HG03064 (cell line): Measurements from ENCODE around the gene POTEI.
"Not testable (repeated sequence)": the region's sequence is repeated elsewhere in the genome, so short reads cannot be mapped to it uniquely, and the experiment has no call there.

ENCODE experiments used
- ATAC-seq: cut with Tn5 transposase; IDR thresholded peaks from one replicate; pipeline ENCODE4 v1.9.1; 2021; ENCODE audit warnings: low read depth; ENCODE audit not compliant: unreplicated experiment

POTEI gene

GRCh38 chr2:130509228-130509627 is at the start of gene POTEI:
Gene POTEI, minus strand, starts transcription at chr2:130509328. Its CDS starts 93 bp downstream, at chr2:130509235.
- ATAC-seq, result not testable (repeated sequence)

DNA sequence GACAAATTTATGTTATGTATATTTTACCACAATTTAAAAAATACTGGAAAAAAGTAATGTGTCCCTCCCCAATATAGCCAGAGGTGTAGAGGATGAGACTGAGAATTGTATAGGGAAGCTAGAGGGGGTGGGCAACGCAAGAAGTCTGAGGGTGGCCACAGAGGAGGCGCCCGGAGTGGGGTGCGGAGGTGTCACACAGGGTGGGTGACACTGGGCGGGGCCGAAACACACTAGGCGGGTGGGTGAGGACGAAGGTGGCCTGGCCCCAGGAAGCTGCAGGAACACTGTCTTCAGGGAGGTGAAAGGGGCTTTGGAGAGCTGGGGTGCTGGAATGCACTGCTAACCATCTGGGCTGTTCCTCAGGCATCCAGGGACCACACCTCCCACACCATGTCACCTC is 47.3 kb upstream of the POTEI start:
- ATAC-seq, result not testable (repeated sequence)

DNA sequence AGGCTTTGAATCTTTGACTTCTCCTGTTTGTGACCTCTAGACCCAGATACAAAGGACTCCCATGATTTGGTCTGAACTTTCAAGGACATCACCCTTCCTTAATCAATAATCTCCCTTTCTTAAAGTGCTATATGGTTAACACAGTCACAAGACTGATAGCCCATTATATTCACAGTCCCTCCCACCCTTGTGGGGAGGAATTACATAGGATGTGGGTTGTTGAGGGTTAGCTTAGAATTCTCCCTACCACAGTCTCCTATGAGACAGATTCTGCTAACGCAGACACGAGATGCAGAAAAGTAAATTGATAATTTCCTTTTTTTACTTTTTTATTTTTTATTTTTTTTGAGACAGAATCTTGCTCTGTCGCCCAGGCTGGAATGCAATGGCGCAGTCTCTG is 45.0 kb upstream of the POTEI start:
- not testable (repeated sequence) for ATAC-seq

DNA sequence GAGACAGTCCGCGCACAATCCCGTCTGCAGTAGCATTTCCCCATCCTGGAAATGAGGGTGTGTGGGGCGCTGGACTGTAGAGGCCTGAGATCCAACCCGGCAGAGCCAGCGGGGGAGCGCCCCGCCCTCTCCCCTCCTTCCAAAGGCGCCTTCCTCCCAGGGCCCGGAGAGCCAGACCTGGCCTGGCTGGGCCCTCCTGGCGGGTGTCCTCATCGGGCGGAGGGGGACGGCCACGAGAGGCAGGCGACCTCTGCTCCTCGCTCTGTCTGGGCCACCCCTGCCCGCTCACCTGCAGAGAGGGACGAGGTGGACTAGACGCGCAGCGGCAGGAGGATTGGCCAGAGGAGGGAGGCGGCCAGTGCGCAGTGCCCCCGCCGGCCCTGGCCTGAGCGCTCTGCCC is 40.3 kb upstream of the POTEI start:
- ATAC-seq, result not testable (repeated sequence)

DNA sequence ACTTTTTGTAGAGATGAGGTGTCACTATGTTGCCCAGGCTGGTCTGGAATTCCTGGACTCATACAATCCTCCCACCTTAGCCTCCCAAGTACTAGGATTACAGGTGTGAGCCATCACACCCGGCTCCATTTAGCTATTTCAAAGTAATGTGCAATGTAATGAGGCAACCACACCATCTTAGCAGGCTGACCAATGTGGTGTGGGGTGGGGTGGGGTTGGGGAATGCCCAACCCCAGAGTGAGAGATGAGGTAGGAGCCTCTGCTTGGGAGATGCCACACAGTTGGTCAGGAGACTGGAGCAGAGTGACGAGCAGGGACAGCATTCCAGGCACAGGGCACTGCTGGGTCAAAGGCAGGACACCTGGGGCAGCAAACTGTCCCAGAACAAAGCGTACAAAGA is 39.3 kb upstream of the POTEI start:
- ATAC-seq, result not testable (repeated sequence)

- ATAC-seq, result not testable (repeated sequence)
Measured at GRCh38 chr2:130544978-130545377, 35.9 kb upstream of the POTEI start.

GRCh38 chr2:130543785-130544528 is 34.8 kb upstream of the POTEI start:
- not testable (repeated sequence) for ATAC-seq

DNA sequence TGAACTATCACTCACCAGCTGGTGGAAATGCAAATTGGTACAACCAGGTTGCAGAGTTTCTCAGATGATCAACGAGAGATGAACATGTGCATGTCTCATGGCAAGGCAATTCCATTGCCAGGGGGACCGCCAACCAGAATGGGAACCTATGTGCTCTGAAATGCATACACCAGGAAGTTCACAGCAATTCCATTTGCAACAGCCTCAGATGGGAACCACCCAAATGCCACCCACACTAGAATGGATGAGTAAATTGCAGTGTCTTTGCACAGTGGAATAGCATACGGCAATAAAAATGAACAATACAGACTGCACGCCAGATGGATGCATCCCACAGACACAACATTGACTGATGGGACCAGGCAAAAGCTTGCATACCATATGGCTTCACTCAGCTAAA is 33.7 kb upstream of the POTEI start:
- not testable (repeated sequence) for ATAC-seq

- ATAC-seq, result not testable (repeated sequence)
Measured at GRCh38 chr2:130538271-130538670, 29.1 kb upstream of the POTEI start.

- ATAC-seq, result not testable (repeated sequence)
Measured at GRCh38 chr2:130536654-130537053, 27.5 kb upstream of the POTEI start.

- not testable (repeated sequence) for ATAC-seq
Measured at GRCh38 chr2:130531672-130532071, 22.5 kb upstream of the POTEI start.

DNA sequence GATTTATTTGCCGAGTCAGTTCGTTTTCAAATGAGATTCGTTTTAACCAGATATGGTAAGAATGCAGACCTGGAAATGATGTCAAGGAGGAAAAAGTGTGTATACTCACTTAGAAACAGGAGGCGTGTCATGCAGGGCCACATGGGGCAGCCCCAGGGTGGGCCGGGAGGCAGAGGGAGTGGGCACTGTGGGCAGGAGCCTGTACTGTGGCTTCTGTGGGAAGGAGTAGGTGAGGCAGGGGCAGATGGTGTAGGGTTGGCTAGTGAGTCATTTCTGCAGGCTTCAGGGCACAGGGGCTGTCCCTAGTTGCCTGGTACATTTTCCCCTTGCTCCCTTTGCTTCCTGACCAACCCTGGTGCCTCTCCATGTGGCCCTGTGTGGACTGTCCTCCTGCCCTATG is 22.1 kb upstream of the POTEI start:
- not testable (repeated sequence) for ATAC-seq

DNA sequence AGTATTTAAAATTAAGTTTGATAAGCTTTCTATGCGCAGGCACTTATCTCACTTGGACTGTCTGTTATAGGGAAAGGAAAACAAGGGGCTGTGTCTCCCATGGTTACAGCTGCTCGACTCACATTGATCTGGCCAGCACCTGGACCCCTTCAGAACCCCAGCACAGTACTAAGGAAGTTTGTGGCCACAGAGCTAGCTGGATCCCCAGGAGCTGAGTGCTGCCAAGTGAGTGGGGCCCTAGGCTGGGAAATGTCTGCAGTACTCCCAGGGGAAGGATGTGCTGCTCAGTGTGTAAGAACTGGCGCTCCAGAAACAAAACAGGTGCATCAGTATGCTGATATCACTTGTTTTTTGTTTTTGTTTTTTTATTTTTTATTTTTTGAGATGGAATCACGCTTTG is 21.1 kb upstream of the POTEI start:
- ATAC-seq, result not testable (repeated sequence)

DNA sequence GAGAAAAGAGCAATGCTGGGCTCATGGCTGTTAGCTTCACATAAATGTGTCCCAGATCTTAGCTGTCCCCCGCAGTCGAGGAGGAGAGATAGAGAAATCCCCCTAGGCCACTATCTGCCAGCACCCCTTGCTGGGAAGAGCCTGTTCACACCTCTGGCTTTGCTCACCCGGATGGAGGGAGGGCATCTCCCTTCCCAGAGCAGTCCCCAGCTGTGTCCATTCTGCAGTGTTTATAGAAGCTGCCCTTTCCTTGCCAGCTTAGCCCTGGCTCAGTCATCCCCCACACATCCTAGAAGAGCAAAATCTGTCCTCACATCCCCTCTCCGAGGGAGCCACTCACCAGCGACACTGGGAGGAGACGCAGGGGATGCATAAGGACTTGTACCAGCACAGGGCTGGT is 20.4 kb upstream of the POTEI start:
- not testable (repeated sequence) for ATAC-seq

- ATAC-seq, result not testable (repeated sequence)
Measured at GRCh38 chr2:130527365-130527967, 18.3 kb upstream of the POTEI start.

GRCh38 chr2:130522390-130522789 is 13.3 kb upstream of the POTEI start:
- not testable (repeated sequence) for ATAC-seq

DNA sequence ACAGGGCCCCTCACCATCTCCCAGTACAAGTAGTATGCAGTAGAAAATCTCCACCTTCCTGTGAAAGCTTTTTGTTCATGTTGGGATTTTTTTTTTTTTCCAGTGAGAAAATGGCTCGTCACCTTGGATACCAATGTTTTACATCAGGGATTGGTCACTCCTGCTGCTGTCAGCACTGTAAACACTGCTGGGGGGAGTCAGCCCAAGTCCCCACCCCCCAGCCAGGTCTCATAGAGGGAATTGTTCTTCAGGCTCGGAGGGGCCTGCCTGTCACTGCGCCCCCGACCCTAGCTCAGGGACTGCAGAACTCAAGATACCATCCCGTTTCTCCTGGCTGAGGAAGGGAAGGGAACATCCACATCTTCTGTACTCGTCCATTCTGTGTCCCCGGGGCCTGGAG is 11.9 kb upstream of the POTEI start, which contains the start of gene CFC1B:
Gene CFC1B, plus strand, starts transcription at position 231 of the 400 bp plus-strand sequence. CDS start 263 bp downstream, outside the sequence.
- not testable (repeated sequence) for ATAC-seq

GRCh38 chr2:130518516-130519106 is 9.5 kb upstream of the POTEI start:
- not testable (repeated sequence) for ATAC-seq

GRCh38 chr2:130511747-130512451 is 2.8 kb upstream of the POTEI start:
- ATAC-seq, result not testable (repeated sequence)

DNA sequence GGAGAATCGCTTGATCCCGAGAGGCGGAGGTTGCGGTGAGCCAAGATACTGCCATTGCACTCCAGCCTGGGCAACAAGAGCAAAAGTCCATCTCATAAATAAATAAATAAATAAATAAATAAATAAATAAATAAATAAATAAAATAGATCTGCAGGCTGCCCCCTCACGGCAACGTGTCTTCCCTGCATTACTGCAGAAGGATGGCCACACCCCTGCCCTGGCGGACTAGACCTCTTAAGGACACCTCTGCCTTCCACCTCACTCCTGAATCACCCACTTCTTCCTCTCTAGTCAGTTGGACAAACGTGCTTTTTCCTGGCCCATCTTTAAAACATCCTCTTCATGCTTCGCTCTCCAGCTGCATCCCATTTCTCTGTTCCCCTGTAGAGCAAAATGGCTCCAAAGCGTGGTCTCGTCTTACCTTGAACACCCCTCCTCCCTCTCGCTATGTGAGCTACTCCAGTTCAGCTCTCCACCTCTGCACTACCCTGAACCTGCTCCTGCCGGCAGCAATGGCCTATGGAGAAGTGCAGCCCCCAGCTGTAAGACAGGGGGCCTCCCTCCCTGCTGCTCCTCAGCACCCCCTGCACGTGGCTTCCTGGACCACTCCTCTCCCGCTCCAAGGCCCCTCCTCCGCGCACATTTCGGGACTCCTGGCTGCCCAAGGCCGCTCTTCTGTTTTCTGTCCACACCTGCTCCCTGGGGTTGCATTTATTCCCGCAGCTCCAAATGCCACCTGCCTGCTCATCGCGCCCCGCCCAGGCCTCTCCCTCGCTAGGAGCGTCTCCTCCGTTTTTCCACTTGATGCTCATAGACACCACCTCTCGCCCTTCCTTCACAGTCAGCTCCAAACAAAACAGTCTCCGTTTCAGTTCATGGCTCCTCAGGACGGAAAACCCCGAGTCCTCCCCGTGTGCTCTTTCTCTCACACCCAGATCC is 1.9 kb upstream of the POTEI start:
- not testable (repeated sequence) for ATAC-seq
